CD14-positive monocyte (primary cell): Measurements from ENCODE around the gene ZKSCAN4. TPM values are rescaled to one million over a fixed set of nuclear protein-coding genes. Genes with fewer than 3 reads are reported as not detected.

ENCODE experiments used
- DNase-seq, 3 donors: peaks; one replicate each; pipeline ENCODE4 v3.0.0-alpha.2; 2011 to 2022
- H2AFZ ChIP-seq: 2 replicates; pipeline ENCODE4 v1.6.0; 2012; ENCODE audit warnings: mild to moderate bottlenecking, low read depth, low read length, inconsistent platforms; ENCODE audit not compliant: insufficient read depth, poor library complexity, severe bottlenecking
- H3K27ac ChIP-seq, 2 donors: 1 replicate in 1 of 2; 2 replicates in 1 of 2; pipeline ENCODE4 v1.5.1; 2012 to 2013; ENCODE audit warnings: low read length in 2 of 2, control low read depth in 1 of 2, inconsistent platforms in 1 of 2, low read depth in 1 of 2, mild to moderate bottlenecking in 1 of 2
- H3K27me3 ChIP-seq, 2 donors: one replicate each; pipeline versions ENCODE4 v1.6.0 to v1.6.1; 2011 to 2013; ENCODE audit warnings: low read length in 2 of 2; ENCODE audit not compliant: control insufficient read depth in 2 of 2, insufficient read depth in 2 of 2
- H3K36me3 ChIP-seq, 2 donors: replicated peaks in 1 of 2; 1 replicate in 1 of 2; 2 replicates in 1 of 2; pipeline versions ENCODE4 v1.5.1 to v1.6.1; 2012 to 2013; ENCODE audit warnings: low read length in 2 of 2, control low read depth in 1 of 2, inconsistent platforms in 1 of 2, mild to moderate bottlenecking in 1 of 2; ENCODE audit not compliant: insufficient read depth in 2 of 2, control insufficient read depth in 1 of 2
- H3K4me1 ChIP-seq, 2 donors: 1 replicate in 1 of 2; 2 replicates in 1 of 2; pipeline versions ENCODE4 v1.5.1 to v1.6.1; 2012 to 2013; ENCODE audit warnings: low read length in 2 of 2, control low read depth in 1 of 2, inconsistent platforms in 1 of 2, mild to moderate bottlenecking in 1 of 2, moderate library complexity in 1 of 2; ENCODE audit not compliant: insufficient read depth in 2 of 2, control insufficient read depth in 1 of 2
- H3K4me2 ChIP-seq: replicated peaks from 2 replicates; pipeline ENCODE3; 2012; ENCODE audit warnings: low read length, moderate library complexity, mild to moderate bottlenecking; ENCODE audit not compliant: poor library complexity, severe bottlenecking; ENCODE audit errors: extremely low read depth
- H3K4me3 ChIP-seq, 3 experiments: fragments of 200-600 bp in 1 of 3; sonication (generic) in 1 of 3; replicated peaks in 1 of 3; 1 replicate in 2 of 3; 2 replicates in 1 of 3; pipeline ENCODE4 v1.5.1; 2011 to 2013; ENCODE audit warnings: low read length in 3 of 3, mild to moderate bottlenecking in 3 of 3, control low read depth in 2 of 3, low read depth in 2 of 3, inconsistent platforms in 1 of 3, moderate library complexity in 1 of 3
- H3K79me2 ChIP-seq: 2 replicates; pipeline ENCODE4 v1.6.0; 2012; ENCODE audit warnings: mild to moderate bottlenecking, control low read depth, inconsistent platforms, low read length, moderate library complexity; ENCODE audit not compliant: insufficient read depth
- H3K9ac ChIP-seq: 2 replicates; pipeline ENCODE4 v1.6.0; 2017; ENCODE audit warnings: low read length, mild to moderate bottlenecking; ENCODE audit not compliant: insufficient read depth, poor library complexity, severe bottlenecking
- H3K9me3 ChIP-seq, 2 donors: replicated peaks in 1 of 2; 1 replicate in 1 of 2; 2 replicates in 1 of 2; pipeline versions ENCODE4 v1.5.1 to v1.6.1; 2012 to 2013; ENCODE audit warnings: low read length in 2 of 2, control low read depth in 1 of 2; ENCODE audit not compliant: control insufficient read depth in 1 of 2, insufficient read depth in 1 of 2
- H4K20me1 ChIP-seq: 2 replicates; pipeline ENCODE4 v1.6.0; 2012; ENCODE audit warnings: mild to moderate bottlenecking, low read length, control low read depth, moderate library complexity; ENCODE audit not compliant: insufficient read depth
- H3K27ac Mint-ChIP-seq, 7 donors: one replicate each; pipeline ENCODE4 v1.8.0; 2020; ENCODE audit warnings: mild to moderate bottlenecking in 7 of 7, mixed read lengths in 7 of 7, moderate library complexity in 6 of 7, inconsistent platforms in 2 of 7
- H3K27me3 Mint-ChIP-seq, 3 donors: one replicate each; pipeline ENCODE4 v1.8.0; 2021 to 2022; ENCODE audit warnings: low read depth in 3 of 3, mild to moderate bottlenecking in 3 of 3, mixed read lengths in 3 of 3, moderate library complexity in 3 of 3, inconsistent platforms in 1 of 3
- H3K36me3 Mint-ChIP-seq, 2 donors: one replicate each; pipeline ENCODE4 v1.8.0; 2020; ENCODE audit warnings: mixed read lengths in 2 of 2, inconsistent platforms in 1 of 2, mild to moderate bottlenecking in 1 of 2
- H3K4me1 Mint-ChIP-seq: one replicate; pipeline ENCODE4 v1.8.0; 2020; ENCODE audit warnings: mild to moderate bottlenecking, mixed read lengths
- H3K4me3 Mint-ChIP-seq, 2 donors: one replicate each; pipeline ENCODE4 v1.8.0; 2020; ENCODE audit warnings: mild to moderate bottlenecking in 2 of 2, mixed read lengths in 2 of 2, moderate library complexity in 1 of 2
- H3K9me3 Mint-ChIP-seq, 7 donors: one replicate each; pipeline ENCODE4 v1.8.0; 2020 to 2022; ENCODE audit warnings: mixed read lengths in 7 of 7, mild to moderate bottlenecking in 6 of 7, moderate library complexity in 6 of 7, inconsistent platforms in 2 of 7
- CTCF ChIP-seq: fragments of 200-600 bp; IDR thresholded peaks from one replicate; pipeline ENCODE4 v1.8.0; 2022; ENCODE audit warnings: antibody characterized with exemption, mild to moderate bottlenecking
- WGBS: methylation state at CpG from one replicate; pipeline ENCODE4 v1.1.5; 2013; ENCODE audit warnings: missing lambda C conversion rate; ENCODE audit not compliant: insufficient coverage; 5-methylcytosine and 5-hydroxymethylcytosine counted together
- intact Hi-C, 2 donors: fragments of 100-400 bp; cut with micrococcal nuclease; formaldehyde crosslinking; loops; one replicate each; pipeline versions ENCODE4 v1.15.0 to v1.15.1; 2023
- polyA plus RNA-seq, 3 donors: library from polyadenylated mRNA; depleted of rRNA in 1 of 3; unstranded in 2 of 3; stranded (reverse) in 1 of 3; fragments of 300-500 nt in 2 of 3; fragments of >200 nt in 1 of 3; fragmentation: Illumina TruSeq in 2 of 3; gene quantifications; 1 replicate in 2 of 3; 2 replicates in 1 of 3; pipeline ENCODE4 v1.2.3, GENCODE V29; 2012 to 2021

The ZKSCAN4 gene
- polyA plus RNA-seq, 3 donors, result 1.5 to 2.0 (median 1.6) TPM

GRCh38 chr6:28282926-28283325 is 30.9 kb upstream of the ZKSCAN4 start:
- H3K79me2 ChIP-seq, result no peaks in the 10 kb centered on the region
- peaks cover 9 to 11% of the 10 kb centered on the region in 2 donors for H3K36me3 Mint-ChIP-seq
- no peak overlapping the region for H3K9ac ChIP-seq
- H3K4me1 Mint-ChIP-seq, result peaks cover 12% of the 10 kb centered on the region
- no peak for TF ChIP-seq CTCF
- peaks cover 4 to 7% (median 6%) of the 10 kb centered on the region in 7 donors for H3K9me3 Mint-ChIP-seq
- H3K27ac ChIP-seq, result no peak overlapping the region
- peaks cover 0 to 3% of the 10 kb centered on the region in 2 donors for H3K9me3 ChIP-seq
- H3K4me1 ChIP-seq, result peaks cover 8 to 15% of the 10 kb centered on the region in 2 donors
- H4K20me1 ChIP-seq, result no peaks in the 10 kb centered on the region
- H3K4me2 ChIP-seq, result no peak overlapping the region
- intact Hi-C loops, result no loop called here
- WGBS, result 100% methylated on average over 2 of the region's 2 CpGs
- H3K27me3 Mint-ChIP-seq, result peaks cover 7 to 10% (median 9%) of the 10 kb centered on the region in 3 donors
- no peak overlapping the region for H3K27ac Mint-ChIP-seq
- no peak overlapping the region for H3K4me3 Mint-ChIP-seq
- no peak for DNase-seq
- no peaks in the 10 kb centered on the region for H3K36me3 ChIP-seq
- H3K27me3 ChIP-seq, result peaks cover 0 to 2% of the 10 kb centered on the region in 2 donors
- no peak overlapping the region for H3K4me3 ChIP-seq
- H2AFZ ChIP-seq, result no peak overlapping the region

DNA sequence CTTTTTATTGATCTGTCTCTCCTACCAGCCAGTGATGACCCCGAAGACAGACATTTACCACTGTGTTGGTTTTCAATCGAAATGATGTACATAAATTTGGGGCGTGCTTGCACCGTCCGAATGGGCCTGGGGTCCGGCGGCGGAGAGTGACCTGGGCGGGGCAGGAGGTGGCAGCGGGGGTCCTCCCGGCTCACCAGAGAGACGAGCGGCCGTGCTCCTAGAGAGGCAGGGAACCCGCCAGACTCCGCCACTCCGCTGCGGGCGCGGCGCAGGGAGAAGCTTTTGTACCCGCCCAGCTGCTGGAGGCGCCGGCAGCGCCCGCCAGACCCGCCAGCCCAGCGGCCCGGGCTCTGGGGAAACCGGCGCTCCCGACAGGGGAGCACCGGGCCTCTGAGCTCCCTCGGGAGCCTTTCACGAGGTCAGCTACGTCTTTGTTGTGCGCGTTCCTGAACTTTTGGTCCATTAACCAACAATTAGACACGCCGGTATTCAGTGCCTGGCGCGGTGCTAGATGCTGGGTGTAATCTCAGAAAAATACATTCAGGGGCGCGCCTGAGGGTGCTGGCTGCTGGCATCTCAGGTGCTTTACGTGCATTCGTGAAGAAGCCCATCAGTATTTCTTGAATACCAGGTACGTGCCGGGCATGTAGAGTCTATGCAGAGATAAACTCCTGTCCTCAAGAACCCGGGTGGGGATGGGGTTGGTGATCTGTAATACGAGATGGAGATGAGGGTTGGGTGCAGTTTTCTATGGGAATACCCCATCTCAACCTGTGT is 29.4 kb upstream of the ZKSCAN4 start, which contains the start of gene PGBD1:
PGBD1 (plus strand) TSS at position 285 of the 777 bp plus-strand sequence. CDS start 2,242 bp downstream, outside the sequence.
- H3K27ac ChIP-seq, result no peak within 1 kb of the TSS
- H3K9ac ChIP-seq, result peak within 1 kb of the TSS; percentile 47
- H3K4me3 ChIP-seq, result peak within 1 kb of the TSS; percentile 32 to 74 (median 35)
- WGBS, result under 1% methylated on average over 48 of the region's 50 CpGs
- no peaks in the 10 kb centered on the region for H4K20me1 ChIP-seq
- DNase-seq, result peak; percentile 8 to 15 (median 14)
- peaks cover 13 to 16% of the 10 kb centered on the region in 2 donors for H3K36me3 Mint-ChIP-seq
- intact Hi-C loops, result no loop called here
- peak within 1 kb of the TSS; percentile 78 for H3K4me2 ChIP-seq
- H3K9me3 Mint-ChIP-seq, result peaks cover 4 to 7% (median 6%) of the 10 kb centered on the region in 7 donors
- H3K27me3 ChIP-seq, result peaks cover 0 to 2% of the 10 kb centered on the region in 2 donors
- peaks cover 12% of the 10 kb centered on the region for H3K4me1 Mint-ChIP-seq
- peak within 1 kb of the TSS; percentile 91 for H2AFZ ChIP-seq
- no peak within 1 kb of the TSS for H3K27ac Mint-ChIP-seq
- H3K79me2 ChIP-seq, result no peaks in the 10 kb centered on the region
- peaks cover 8 to 15% of the 10 kb centered on the region in 2 donors for H3K4me1 ChIP-seq
- H3K4me3 Mint-ChIP-seq, result peak within 1 kb of the TSS; percentile 74 to 92
- peaks cover 7 to 10% (median 9%) of the 10 kb centered on the region in 3 donors for H3K27me3 Mint-ChIP-seq
- H3K9me3 ChIP-seq, result peaks cover 0 to 3% of the 10 kb centered on the region in 2 donors
- TF ChIP-seq CTCF, result no peak
- H3K36me3 ChIP-seq, result peaks cover 6 to 12% of the 10 kb centered on the region in 2 donors
